C4-2B (cell line): ENCODE measurements around the gene MRAP2.

Source experiments
- CTCF ChIP-seq: fragments of 450-650 bp; conservative IDR thresholded peaks from 2 replicates; pipeline ENCODE4 v1.5.1; 2017; ENCODE audit warnings: mild to moderate bottlenecking
- ZFX ChIP-seq: fragments of 450-650 bp; IDR thresholded peaks from 2 replicates; pipeline ENCODE4 v1.6.1; 2017

- TF ChIP-seq CTCF: no peak
- TF ChIP-seq ZFX: no peak
These were observed 6.8 kb upstream of the MRAP2 start for GRCh38 chr6:84026721-84027164.
